Neural progenitor cell (in vitro differentiated cells): Measurements from ENCODE around the gene GDAP2. TPM values are rescaled to one million over a fixed set of nuclear protein-coding genes. Genes with fewer than 3 reads are reported as not detected.
"Not testable (repeated sequence)": the region's sequence is repeated elsewhere in the genome, so short reads cannot be mapped to it uniquely, and the experiment has no call there.

ENCODE experiments used
- DNase-seq: peaks from one replicate; pipeline ENCODE4 v3.0.0-alpha.2; 2016; ENCODE audit warnings: low spot score
- H2AFZ ChIP-seq: fragments of 200-600 bp; sonication (generic); replicated peaks from 2 replicates; pipeline ENCODE4 v1.6.1; 2016; ENCODE audit warnings: antibody characterized with exemption
- H3F3A ChIP-seq: fragments of 200-600 bp; sonication (generic); 2 replicates; pipeline ENCODE4 v1.6.1; 2016; ENCODE audit warnings: antibody characterized with exemption, low read depth
- H3K27ac ChIP-seq: fragments of 200-600 bp; sonication (generic); 2 replicates; pipeline ENCODE4 v1.5.1; 2016; ENCODE audit warnings: mild to moderate bottlenecking
- H3K27me3 ChIP-seq: fragments of 200-600 bp; sonication (generic); 2 replicates; pipeline ENCODE4 v1.6.1; 2016; ENCODE audit warnings: mild to moderate bottlenecking, moderate library complexity
- H3K36me3 ChIP-seq: fragments of 200-600 bp; sonication (generic); 2 replicates; pipeline ENCODE4 v1.5.1; 2016
- H3K4me1 ChIP-seq: fragments of 200-600 bp; sonication (generic); 2 replicates; pipeline ENCODE4 v1.6.1; 2016; ENCODE audit warnings: mixed run types
- H3K4me2 ChIP-seq: fragments of 200-600 bp; sonication (generic); 2 replicates; pipeline ENCODE4 v1.6.1; 2016
- H3K4me3 ChIP-seq: fragments of 200-600 bp; sonication (generic); 2 replicates; pipeline ENCODE4 v1.5.1; 2016
- H3K79me2 ChIP-seq: fragments of 200-600 bp; sonication (generic); 2 replicates; pipeline ENCODE4 v1.6.1; 2016; ENCODE audit warnings: low read depth
- H3K9ac ChIP-seq: fragments of 200-600 bp; sonication (generic); 2 replicates; pipeline ENCODE4 v1.6.1; 2016
- H3K9me3 ChIP-seq: fragments of 200-600 bp; sonication (generic); 2 replicates; pipeline ENCODE4 v1.5.1; 2016; ENCODE audit warnings: low read depth
- H4K20me1 ChIP-seq: fragments of 200-600 bp; sonication (generic); 2 replicates; pipeline ENCODE4 v1.6.1; 2016; ENCODE audit warnings: low read depth
- H3K27ac Mint-ChIP-seq: 3 replicates; pipeline ENCODE4 v1.8.0; 2021; ENCODE audit warnings: mixed read lengths
- H3K27me3 Mint-ChIP-seq: 2 replicates; pipeline ENCODE4 v1.8.0; 2022; ENCODE audit warnings: low read depth, mild to moderate bottlenecking, inconsistent platforms, moderate library complexity, mixed read lengths; ENCODE audit not compliant: insufficient read depth
- H3K36me3 Mint-ChIP-seq: 3 replicates; pipeline ENCODE4 v1.8.0; 2021; ENCODE audit warnings: mixed read lengths
- H3K4me1 Mint-ChIP-seq: 3 replicates; pipeline ENCODE4 v1.8.0; 2021; ENCODE audit warnings: mixed read lengths
- H3K4me3 Mint-ChIP-seq: 3 replicates; pipeline ENCODE4 v1.8.0; 2021; ENCODE audit warnings: mild to moderate bottlenecking, moderate library complexity, mixed read lengths
- H3K9me3 Mint-ChIP-seq: 3 replicates; pipeline ENCODE4 v1.8.0; 2020; ENCODE audit warnings: mixed read lengths
- EZH2 ChIP-seq: fragments of 200-600 bp; sonication (generic); IDR thresholded peaks from 2 replicates; pipeline ENCODE4 v1.6.1; 2017; ENCODE audit warnings: antibody characterized with exemption, mild to moderate bottlenecking, moderate library complexity
- EZH2phosphoT487 ChIP-seq: fragments of 200-600 bp; sonication (generic); IDR thresholded peaks from 2 replicates; pipeline ENCODE4 v1.6.1; 2017; ENCODE audit warnings: antibody characterized with exemption
- total RNA-seq: library from RNA; depleted of rRNA; stranded (reverse); fragments of >200 nt; gene quantifications from 2 replicates; pipeline ENCODE4 v1.2.3, GENCODE V29; 2015; ENCODE audit warnings: low replicate concordance
- TF ChIP-seq, protein P1 (sequence below): fragments of 200-600 bp; sonication (generic); IDR thresholded peaks from 2 replicates; pipeline ENCODE4 v1.5.1; 2017; ENCODE audit warnings: antibody characterized with exemption, mild to moderate bottlenecking

GDAP2 gene
- total RNA-seq, 1 donor from 2014 or later = 32.0 TPM

DNA sequence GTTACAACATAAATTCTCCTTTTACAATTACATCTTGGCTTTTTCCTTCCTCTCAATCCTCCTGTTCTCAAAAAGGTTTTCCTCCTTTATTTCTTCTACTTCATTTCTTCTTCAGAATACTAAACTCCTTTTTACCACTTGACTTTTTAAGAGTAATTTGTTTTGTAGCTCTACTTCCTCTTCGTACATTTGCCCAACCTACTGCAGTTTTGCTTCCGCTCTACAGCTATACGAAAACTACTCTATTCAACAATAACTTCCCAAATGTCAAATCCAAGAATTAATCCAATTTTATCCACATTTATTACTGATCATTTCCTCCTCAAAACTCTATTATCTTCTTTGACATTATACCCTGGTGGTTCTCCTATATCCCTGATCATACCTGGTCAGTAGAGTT, 3.4 kb downstream of the GDAP2 start:
- peaks cover 79% of the 10 kb centered on the region for H3K79me2 ChIP-seq
- no peaks in the 10 kb centered on the region for H3K27me3 ChIP-seq
- Mint-ChIP-seq H3K4me3 (no peak overlapping the region), H3K36me3 (peaks cover 7% of the 10 kb centered on the region), H3K9me3 (no peaks in the 10 kb centered on the region), H3K27ac (no peak overlapping the region), H3K4me1 (peaks cover 19% of the 10 kb centered on the region), H3K27me3 (no peaks in the 10 kb centered on the region)
- H3K4me2 ChIP-seq = no peak overlapping the region
- TF ChIP-seq, protein P1, sequence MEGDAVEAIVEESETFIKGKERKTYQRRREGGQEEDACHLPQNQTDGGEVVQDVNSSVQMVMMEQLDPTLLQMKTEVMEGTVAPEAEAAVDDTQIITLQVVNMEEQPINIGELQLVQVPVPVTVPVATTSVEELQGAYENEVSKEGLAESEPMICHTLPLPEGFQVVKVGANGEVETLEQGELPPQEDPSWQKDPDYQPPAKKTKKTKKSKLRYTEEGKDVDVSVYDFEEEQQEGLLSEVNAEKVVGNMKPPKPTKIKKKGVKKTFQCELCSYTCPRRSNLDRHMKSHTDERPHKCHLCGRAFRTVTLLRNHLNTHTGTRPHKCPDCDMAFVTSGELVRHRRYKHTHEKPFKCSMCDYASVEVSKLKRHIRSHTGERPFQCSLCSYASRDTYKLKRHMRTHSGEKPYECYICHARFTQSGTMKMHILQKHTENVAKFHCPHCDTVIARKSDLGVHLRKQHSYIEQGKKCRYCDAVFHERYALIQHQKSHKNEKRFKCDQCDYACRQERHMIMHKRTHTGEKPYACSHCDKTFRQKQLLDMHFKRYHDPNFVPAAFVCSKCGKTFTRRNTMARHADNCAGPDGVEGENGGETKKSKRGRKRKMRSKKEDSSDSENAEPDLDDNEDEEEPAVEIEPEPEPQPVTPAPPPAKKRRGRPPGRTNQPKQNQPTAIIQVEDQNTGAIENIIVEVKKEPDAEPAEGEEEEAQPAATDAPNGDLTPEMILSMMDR = no peak
- TF ChIP-seq EZH2phosphoT487 (no peak), EZH2 (no peak)
- peaks cover 17% of the 10 kb centered on the region for H4K20me1 ChIP-seq
- no peak for DNase-seq
- no peak overlapping the region for H2AFZ ChIP-seq
- no peaks in the 10 kb centered on the region for H3K36me3 ChIP-seq
- no peaks in the 10 kb centered on the region for H3K9me3 ChIP-seq
- no peak overlapping the region for H3K4me3 ChIP-seq
- H3K4me1 ChIP-seq = peaks cover 13% of the 10 kb centered on the region
- no peak overlapping the region for H3K9ac ChIP-seq
- H3K27ac ChIP-seq = no peak overlapping the region
- H3F3A ChIP-seq = peaks cover 6% of the 10 kb centered on the region

DNA sequence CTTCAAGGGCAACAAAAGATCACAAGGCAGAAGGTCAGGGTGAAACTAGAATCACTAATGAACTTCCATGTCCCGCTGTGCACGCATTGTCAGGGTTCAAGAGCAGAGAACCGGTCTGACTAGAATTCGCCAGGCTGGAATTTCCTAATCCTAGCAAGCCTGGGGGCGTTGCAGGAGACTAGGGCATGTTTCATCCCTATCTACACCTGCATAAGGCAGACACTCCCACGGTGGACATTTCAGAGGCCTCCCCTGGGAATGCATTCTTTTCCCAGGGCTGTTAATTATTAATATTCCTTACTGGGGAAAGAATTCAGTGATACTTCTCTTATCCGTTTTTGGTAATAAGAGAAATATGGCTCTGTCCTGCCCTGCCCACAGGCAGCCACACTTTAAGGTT, 6.7 kb downstream of the GDAP2 start:
- H3K9me3 Mint-ChIP-seq, H3F3A ChIP-seq, H3K27ac ChIP-seq, DNase-seq, H3K27me3 Mint-ChIP-seq, H3K9me3 ChIP-seq, H3K9ac ChIP-seq, H4K20me1 ChIP-seq, H3K4me1 Mint-ChIP-seq, H2AFZ ChIP-seq, H3K27me3 ChIP-seq, H3K4me1 ChIP-seq, H3K27ac Mint-ChIP-seq, H3K4me3 Mint-ChIP-seq, H3K4me3 ChIP-seq, H3K4me2 ChIP-seq: not testable (repeated sequence)
- H3K79me2 ChIP-seq = peaks cover 50% of the 10 kb centered on the region
- peaks cover 16% of the 10 kb centered on the region for H3K36me3 Mint-ChIP-seq
- H3K36me3 ChIP-seq = peaks cover 21% of the 10 kb centered on the region

DNA sequence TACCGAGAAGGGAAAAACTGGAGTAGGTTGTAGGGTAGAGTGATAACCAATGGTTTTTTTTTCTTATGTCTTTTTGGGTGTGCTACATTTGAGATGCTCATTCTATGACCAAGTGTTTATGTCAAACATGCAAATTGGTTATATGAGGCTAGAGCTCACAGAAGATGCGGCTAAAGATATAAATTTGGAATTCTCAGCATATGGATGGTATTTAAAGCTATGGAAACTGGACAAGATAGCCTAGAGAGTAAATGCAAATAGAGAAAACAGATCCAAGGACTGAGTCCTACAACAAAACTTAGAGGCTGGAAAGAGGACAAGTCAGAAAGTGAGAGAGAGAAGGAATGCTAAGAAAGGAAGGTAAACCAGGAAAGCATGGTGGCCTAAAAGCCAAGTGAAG, 7.4 kb downstream of the GDAP2 start:
- TF ChIP-seq, protein P1 = no peak
- TF ChIP-seq EZH2phosphoT487 (no peak), EZH2 (no peak)
- peaks cover 17% of the 10 kb centered on the region for H3K36me3 Mint-ChIP-seq
- no peak overlapping the region for H3K4me3 ChIP-seq
- H3K4me1 ChIP-seq = no peaks in the 10 kb centered on the region
- H3K9ac ChIP-seq = no peak overlapping the region
- H3K9me3 Mint-ChIP-seq = no peaks in the 10 kb centered on the region
- no peak overlapping the region for H2AFZ ChIP-seq
- no peak overlapping the region for H3K27ac Mint-ChIP-seq
- H3K4me2 ChIP-seq = no peak overlapping the region
- DNase-seq = no peak
- H3K4me1 Mint-ChIP-seq = peaks cover under 1% of the 10 kb centered on the region
- no peak overlapping the region for H3K27ac ChIP-seq
- H3K27me3 ChIP-seq = no peaks in the 10 kb centered on the region
- H3K79me2 ChIP-seq = peaks cover 43% of the 10 kb centered on the region
- H4K20me1 ChIP-seq = peaks cover 5% of the 10 kb centered on the region
- H3F3A ChIP-seq = no peaks in the 10 kb centered on the region
- H3K4me3 Mint-ChIP-seq = no peak overlapping the region
- H3K27me3 Mint-ChIP-seq = no peaks in the 10 kb centered on the region
- peaks cover 21% of the 10 kb centered on the region for H3K36me3 ChIP-seq
- H3K9me3 ChIP-seq = no peaks in the 10 kb centered on the region

DNA sequence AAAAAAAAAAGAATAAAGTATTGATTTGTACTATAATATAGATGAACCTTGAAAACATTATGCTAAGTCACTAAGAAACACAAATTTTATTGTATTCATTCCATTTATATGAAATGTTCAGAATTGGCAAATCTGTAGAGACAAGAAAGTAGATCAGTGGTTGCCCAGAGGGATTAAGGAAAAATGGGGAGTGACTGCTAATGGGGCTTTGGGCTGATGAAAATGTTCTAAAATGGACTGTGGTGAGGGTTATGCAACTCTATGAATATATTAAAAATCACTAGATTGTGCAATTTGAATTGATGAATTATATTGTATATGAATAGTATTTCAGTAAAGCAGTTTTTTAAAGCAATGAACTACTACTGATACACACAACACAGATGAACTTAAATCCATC, 10.0 kb downstream of the GDAP2 start:
- no peaks in the 10 kb centered on the region for H3K4me1 Mint-ChIP-seq
- DNase-seq = no peak

More for the DNA sequence above, 10.0 kb downstream of the GDAP2 start:
- no peak overlapping the region for H3K27ac ChIP-seq
- Mint-ChIP-seq H3K27me3 (no peaks in the 10 kb centered on the region), H3K36me3 (peaks cover 22% of the 10 kb centered on the region), H3K4me3 (no peak overlapping the region), H3K9me3 (no peaks in the 10 kb centered on the region), H3K27ac (no peak overlapping the region)
- TF ChIP-seq EZH2phosphoT487 (no peak), EZH2 (no peak)
- TF ChIP-seq, protein P1 = no peak
- no peaks in the 10 kb centered on the region for H3F3A ChIP-seq
- H3K79me2 ChIP-seq = peaks cover 17% of the 10 kb centered on the region
- no peak overlapping the region for H2AFZ ChIP-seq
- H3K4me2 ChIP-seq = no peak overlapping the region
- no peak overlapping the region for H3K4me3 ChIP-seq
- peaks cover 21% of the 10 kb centered on the region for H3K36me3 ChIP-seq
- H3K9ac ChIP-seq = no peak overlapping the region
- no peaks in the 10 kb centered on the region for H3K4me1 ChIP-seq
- no peaks in the 10 kb centered on the region for H3K9me3 ChIP-seq
- peaks cover 5% of the 10 kb centered on the region for H4K20me1 ChIP-seq
- H3K27me3 ChIP-seq = no peaks in the 10 kb centered on the region
